Right ventricle myocardium inferior (tissue), 1 donor: ENCODE measurements around the gene CNTNAP1. TPM values are rescaled to one million over a fixed set of nuclear protein-coding genes. Genes with fewer than 3 reads are reported as not detected.

Experiments
- microRNA-seq: library from miRNA; unstranded; fragments of <30 nt; microRNA quantifications from one replicate; pipeline ENCODE4 v1.2.0, GENCODE V29; 2020
- total RNA-seq: library from RNA; stranded (reverse); fragmentation: NEBNext Ultra II Directional; extraction: Animal tissue kit (Norgen Biotek cat#: 25700); gene quantifications from one replicate; pipeline ENCODE4 v1.2.1, GENCODE V29; 2021
- donor health status: DM: no; HTN: yes; CAD: no; lungs with severe emphysema.

Gene CNTNAP1
- total RNA-seq, 1 donor from 2014 or later = 7.3 TPM

Small RNAs within 50 kb of the gene (microRNA-seq; reads per million reads assigned to microRNA genes)
- gene MIR6780A = not detected

Other genes with a start within 250 kb of the CNTNAP1 start
- gene ATP6V0A1, start 223.7 kb upstream of the CNTNAP1 start, total RNA-seq = 31.1 TPM
- gene NAGLU, start 146.3 kb upstream of the CNTNAP1 start, total RNA-seq = 8.6 TPM
- gene HSD17B1, start 129.6 kb upstream of the CNTNAP1 start, total RNA-seq = 1.4 TPM
- 45.6 TPM for gene COASY, start 120.4 kb upstream of the CNTNAP1 start, total RNA-seq
- 65.9 TPM for gene MLX, start 115.4 kb upstream of the CNTNAP1 start, total RNA-seq
- gene PSMC3IP, start 104.8 kb upstream of the CNTNAP1 start, total RNA-seq = 3.4 TPM
- gene RETREG3, start 73.2 kb upstream of the CNTNAP1 start, total RNA-seq = 22.5 TPM
- 54.3 TPM for gene TUBG1, start 72.8 kb upstream of the CNTNAP1 start, total RNA-seq
- 15.0 TPM for gene TUBG2, start 23.2 kb upstream of the CNTNAP1 start, total RNA-seq
- 26.1 TPM for gene PLEKHH3, start 5.5 kb upstream of the CNTNAP1 start, total RNA-seq
- gene CCR10, start 688 bp upstream of the CNTNAP1 start, total RNA-seq = 1.5 TPM
- 44.4 TPM for gene EZH1, start 62.5 kb downstream of the CNTNAP1 start, total RNA-seq
- 41.3 TPM for gene RAMP2, start 78.7 kb downstream of the CNTNAP1 start, total RNA-seq
- gene VPS25, start 90.9 kb downstream of the CNTNAP1 start, total RNA-seq = 33.2 TPM
- not detected for gene WNK4, start 98.1 kb downstream of the CNTNAP1 start, total RNA-seq
- gene COA3, start 116.2 kb downstream of the CNTNAP1 start, total RNA-seq = 72.6 TPM
- 0.30 TPM for gene CNTD1, start 116.3 kb downstream of the CNTNAP1 start, total RNA-seq
- gene BECN1, start 141.8 kb downstream of the CNTNAP1 start, total RNA-seq = 74.3 TPM
- gene PSME3, start 150.9 kb downstream of the CNTNAP1 start, total RNA-seq = 69.0 TPM
- gene AOC2, start 162.0 kb downstream of the CNTNAP1 start, total RNA-seq = 0.43 TPM
- 15.1 TPM for gene AOC3, start 168.7 kb downstream of the CNTNAP1 start, total RNA-seq
- gene G6PC1, start 218.3 kb downstream of the CNTNAP1 start, total RNA-seq = not detected